K562 (cell line): ENCODE measurements around the gene DNAJB1. TPM values are rescaled to one million over a fixed set of nuclear protein-coding genes. Genes with fewer than 3 reads are reported as not detected.

Experiments
- ATF4 ChIP-seq: fragments of 450-650 bp; formaldehyde crosslinking; IDR thresholded peaks from 2 replicates; pipeline ENCODE4 v1.4.0; 2022; ENCODE audit warnings: mild to moderate bottlenecking, moderate library complexity
- BHLHE40 ChIP-seq: IDR thresholded peaks from 2 replicates; pipeline ENCODE4 v1.6.1; 2011; ENCODE audit warnings: low read length, improper control_type of control experiment
- CBX3 ChIP-seq, 2 experiments: IDR thresholded peaks; 1 replicate in 1 of 2; 2 replicates in 1 of 2; pipeline ENCODE4 v1.6.1; 2012; ENCODE audit warnings: inconsistent platforms in 2 of 2, low read length in 2 of 2, borderline replicate concordance in 1 of 2, control low read depth in 1 of 2
- FOXK1 ChIP-seq: sonication (generic); formaldehyde crosslinking; IDR thresholded peaks from 2 replicates; pipeline ENCODE4 v1.8.0; 2022; ENCODE audit warnings: missing genetic modification reagents, mild to moderate bottlenecking, borderline replicate concordance
- GATAD2B ChIP-seq: fragments of 450-650 bp; IDR thresholded peaks from 2 replicates; pipeline ENCODE4 v1.6.1; 2017; ENCODE audit warnings: mild to moderate bottlenecking, borderline replicate concordance
- MGA ChIP-seq: fragments of 450-650 bp; IDR thresholded peaks from 2 replicates; pipeline ENCODE4 v1.6.1; 2016; ENCODE audit warnings: mild to moderate bottlenecking, moderate library complexity
- MXD1 ChIP-seq: fragments of 250-450 bp; sonication (Bioruptor Pico); IDR thresholded peaks from 2 replicates; pipeline ENCODE4 v1.8.0; 2021; ENCODE audit warnings: borderline replicate concordance, mild to moderate bottlenecking, moderate library complexity; ENCODE audit not compliant: poor library complexity, severe bottlenecking
- NCOR1 ChIP-seq: fragments of 450-650 bp; IDR thresholded peaks from 2 replicates; pipeline ENCODE4 v1.6.1; 2016; ENCODE audit warnings: mild to moderate bottlenecking, moderate library complexity
- STAT5A ChIP-seq: IDR thresholded peaks from 2 replicates; pipeline ENCODE4 v1.6.1; 2012; ENCODE audit warnings: low read length, inconsistent platforms, borderline replicate concordance
- TRIM24 ChIP-seq, 2 experiments: fragments of 450-650 bp; IDR thresholded peaks; 2 replicates each; pipeline ENCODE4 v1.6.1; 2016
- ZBTB49 ChIP-seq: sonication (generic); formaldehyde crosslinking; IDR thresholded peaks from 2 replicates; pipeline ENCODE4 v1.8.0; 2022; ENCODE audit warnings: missing genetic modification reagents, mild to moderate bottlenecking, borderline replicate concordance
- ZNF197 ChIP-seq: fragments of 200-800 bp; sonication (Bioruptor generic); IDR thresholded peaks from 2 replicates; pipeline ENCODE4 v1.6.1; 2016; ENCODE audit warnings: low read depth, missing genetic modification characterization, missing compliant biosample characterization
- ZNF589 ChIP-seq: fragments of 200-800 bp; sonication (Bioruptor generic); IDR thresholded peaks from 2 replicates; pipeline ENCODE4 v1.6.1; 2016; ENCODE audit warnings: low read depth, missing genetic modification characterization, missing compliant biosample characterization
- polyA plus RNA-seq, 8 experiments: library from polyadenylated mRNA; depleted of rRNA in 4 of 8; stranded (reverse) in 5 of 8; unstranded in 3 of 8; fragments of >200 nt; fragmentation: Nextera tagmentation in 2 of 8; fragmentation: Illumina TruSeq in 1 of 8; extraction: Ambion mirVana in 2 of 8; extraction: Trizol in 1 of 8; gene quantifications; 2 replicates each; pipeline versions ENCODE4 v1.2.1 to v1.2.3, GENCODE V29; 2011 to 2014; ENCODE audit warnings: inconsistent platforms in 1 of 8, missing spikeins in 1 of 8
- total RNA-seq, 7 experiments: library from RNA; depleted of rRNA in 6 of 7; stranded (reverse); fragments of >200 nt in 6 of 7; fragmentation: Illumina TruSeq in 2 of 7; extraction: Trizol in 2 of 7; gene quantifications; 2 replicates each; pipeline versions ENCODE4 v1.2.1 to v1.2.3, GENCODE V29; 2011 to 2021; ENCODE audit warnings: low replicate concordance in 1 of 7

DNAJB1 gene
- total and polyA plus RNA-seq, 9 of the 15 experiments (the other 6 are each of a cell fraction or from before 2014, with no cell fraction given) = 13.2 to 113 (median 62.1) TPM

- TF ChIP-seq MXD1 (CRISPR knock-in tag) = no peak
- 0 out of 2 replicates have a peak, but pooled peaks have one; percentile 21 for TF ChIP-seq BHLHE40
- TF ChIP-seq NCOR1 = no peak
- TF ChIP-seq GATAD2B = no peak
- no peak for TF ChIP-seq MGA
- TF ChIP-seq ATF4 (CRISPR knock-in tag) = no peak
- 0 out of 2 replicates have a peak, but pooled peaks have one; percentile 73 for TF ChIP-seq FOXK1 (CRISPR knock-in tag)
- TF ChIP-seq ZBTB49 (CRISPR knock-in tag) = no peak
- no peak for TF ChIP-seq TRIM24 (IDR thresholded peaks at IDR 0.05)
- no peak for TF ChIP-seq ZNF197 (CRISPR knock-in tag)
- TF ChIP-seq STAT5A = no peak
- TF ChIP-seq CBX3 (IDR thresholded peaks at IDR 0.05; ENCODE audit: borderline replicate concordance in 1 of 2, low read length in 2 of 2) = no peak
- TF ChIP-seq ZNF589 = no peak
Observed at GRCh38 chr19:14556662-14557188, 38.5 kb upstream of the DNAJB1 start (continued).
